Keratinocyte (primary cell): ENCODE results near the gene NRG3.

Source experiments
- EZH2 ChIP-seq: IDR thresholded peaks from one replicate; pipeline ENCODE4 v1.6.1; 2012; ENCODE audit warnings: inconsistent platforms, mild to moderate bottlenecking, low read length, moderate library complexity
- TF ChIP-seq, protein P1 (sequence below), 3 experiments: IDR thresholded peaks in 1 of 3; conservative IDR thresholded peaks in 1 of 3; optimal IDR thresholded peaks in 1 of 3; 2 replicates in 2 of 3; 3 replicates in 1 of 3; pipeline versions ENCODE3 to v1.5.1; 2011; ENCODE audit warnings: low read length in 3 of 3, mild to moderate bottlenecking in 3 of 3, moderate library complexity in 2 of 3, control low read depth in 1 of 3, inconsistent platforms in 1 of 3; ENCODE audit not compliant: insufficient read depth in 2 of 3; ENCODE audit errors: extremely low read depth in 1 of 3

GRCh38 chr10:82815680-82816079 is 940.7 kb downstream of the NRG3 start:
- TF ChIP-seq, protein P1, sequence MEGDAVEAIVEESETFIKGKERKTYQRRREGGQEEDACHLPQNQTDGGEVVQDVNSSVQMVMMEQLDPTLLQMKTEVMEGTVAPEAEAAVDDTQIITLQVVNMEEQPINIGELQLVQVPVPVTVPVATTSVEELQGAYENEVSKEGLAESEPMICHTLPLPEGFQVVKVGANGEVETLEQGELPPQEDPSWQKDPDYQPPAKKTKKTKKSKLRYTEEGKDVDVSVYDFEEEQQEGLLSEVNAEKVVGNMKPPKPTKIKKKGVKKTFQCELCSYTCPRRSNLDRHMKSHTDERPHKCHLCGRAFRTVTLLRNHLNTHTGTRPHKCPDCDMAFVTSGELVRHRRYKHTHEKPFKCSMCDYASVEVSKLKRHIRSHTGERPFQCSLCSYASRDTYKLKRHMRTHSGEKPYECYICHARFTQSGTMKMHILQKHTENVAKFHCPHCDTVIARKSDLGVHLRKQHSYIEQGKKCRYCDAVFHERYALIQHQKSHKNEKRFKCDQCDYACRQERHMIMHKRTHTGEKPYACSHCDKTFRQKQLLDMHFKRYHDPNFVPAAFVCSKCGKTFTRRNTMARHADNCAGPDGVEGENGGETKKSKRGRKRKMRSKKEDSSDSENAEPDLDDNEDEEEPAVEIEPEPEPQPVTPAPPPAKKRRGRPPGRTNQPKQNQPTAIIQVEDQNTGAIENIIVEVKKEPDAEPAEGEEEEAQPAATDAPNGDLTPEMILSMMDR (optimal IDR thresholded peaks at IDR 0.05 in 1 of 3, IDR thresholded peaks at IDR 0.05 in 1 of 3, conservative IDR thresholded peaks at IDR 0.05 in 1 of 3; ENCODE audit: extremely low read depth in 1 of 3, insufficient read depth in 2 of 3, low read length in 3 of 3), result no peak
- no peak for TF ChIP-seq EZH2
